Ishikawa (cell line): ENCODE measurements around the gene PTPRM.

ENCODE experiments used
- CEBPB ChIP-seq: IDR thresholded peaks from 2 replicates; pipeline ENCODE4 v1.6.1; 2012
- CREB1 ChIP-seq: IDR thresholded peaks from 2 replicates; pipeline ENCODE4 v1.6.1; 2012; ENCODE audit warnings: low read depth
- EGR1 ChIP-seq: IDR thresholded peaks from 2 replicates; pipeline ENCODE4 v1.6.1; 2012
- EP300 ChIP-seq: IDR thresholded peaks from 2 replicates; pipeline ENCODE4 v1.6.1; 2012; ENCODE audit warnings: borderline replicate concordance
- NFIC ChIP-seq: IDR thresholded peaks from 2 replicates; pipeline ENCODE4 v1.6.1; 2012
- RAD21 ChIP-seq: IDR thresholded peaks from 2 replicates; pipeline ENCODE4 v1.6.1; 2012; ENCODE audit warnings: low read depth
- TAF1 ChIP-seq: IDR thresholded peaks from 2 replicates; pipeline ENCODE4 v1.6.1; 2012; ENCODE audit warnings: low read depth, mild to moderate bottlenecking
- TCF12 ChIP-seq: IDR thresholded peaks from 2 replicates; pipeline ENCODE4 v1.6.1; 2012; ENCODE audit warnings: low read depth
- YY1 ChIP-seq: IDR thresholded peaks from 2 replicates; pipeline ENCODE4 v1.6.1; 2012; ENCODE audit warnings: low read depth
- ZBTB7A ChIP-seq: IDR thresholded peaks from 2 replicates; pipeline ENCODE4 v1.6.1; 2012; ENCODE audit warnings: low read depth
- TF ChIP-seq, protein P1 (sequence below): IDR thresholded peaks from 2 replicates; pipeline ENCODE4 v1.6.1; 2012
- TF ChIP-seq, protein P2 (sequence below): IDR thresholded peaks from 2 replicates; pipeline ENCODE4 v1.6.1; 2012

DNA sequence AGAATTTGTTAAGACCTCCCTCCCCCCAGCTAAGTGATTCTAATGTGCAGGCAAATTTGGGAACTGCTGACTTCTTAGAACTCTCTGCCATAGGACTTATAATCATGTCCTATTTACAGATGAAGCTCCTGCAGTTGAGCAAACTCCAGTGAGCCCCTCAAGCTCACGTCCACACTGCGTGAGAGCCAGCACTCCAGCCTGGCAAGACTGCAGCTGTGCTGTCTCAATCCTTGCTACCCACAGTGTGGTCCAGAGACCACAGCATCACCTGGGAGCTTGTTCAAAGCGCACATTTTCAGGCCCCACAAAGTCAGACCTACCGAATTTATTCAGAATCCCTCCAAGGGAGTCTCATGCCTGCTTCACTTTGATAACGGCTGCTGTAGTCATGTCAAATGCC, 799.0 kb downstream of the PTPRM start:
- no peak for TF ChIP-seq ZBTB7A
- TF ChIP-seq TAF1, result no peak
- no peak for TF ChIP-seq CEBPB
- TF ChIP-seq EGR1, result no peak
- TF ChIP-seq NFIC, result no peak
- TF ChIP-seq YY1, result no peak
- TF ChIP-seq, protein P1, sequence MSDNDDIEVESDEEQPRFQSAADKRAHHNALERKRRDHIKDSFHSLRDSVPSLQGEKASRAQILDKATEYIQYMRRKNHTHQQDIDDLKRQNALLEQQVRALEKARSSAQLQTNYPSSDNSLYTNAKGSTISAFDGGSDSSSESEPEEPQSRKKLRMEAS, result no peak
- TF ChIP-seq, protein P2, sequence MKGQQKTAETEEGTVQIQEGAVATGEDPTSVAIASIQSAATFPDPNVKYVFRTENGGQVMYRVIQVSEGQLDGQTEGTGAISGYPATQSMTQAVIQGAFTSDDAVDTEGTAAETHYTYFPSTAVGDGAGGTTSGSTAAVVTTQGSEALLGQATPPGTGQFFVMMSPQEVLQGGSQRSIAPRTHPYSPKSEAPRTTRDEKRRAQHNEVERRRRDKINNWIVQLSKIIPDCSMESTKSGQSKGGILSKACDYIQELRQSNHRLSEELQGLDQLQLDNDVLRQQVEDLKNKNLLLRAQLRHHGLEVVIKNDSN, result no peak
- no peak for TF ChIP-seq RAD21
- no peak for TF ChIP-seq EP300
- TF ChIP-seq TCF12, result no peak
- no peak for TF ChIP-seq CREB1
